Liver (tissue), 9 donors: ENCODE data around the gene PRCC. TPM values are rescaled to one million over a fixed set of nuclear protein-coding genes. Genes with fewer than 3 reads are reported as not detected.

ENCODE experiments used
- DNase-seq: peaks from one replicate; pipeline ENCODE4 v3.0.0-alpha.2; 2017; ENCODE audit warnings: low spot score
- H3K27ac ChIP-seq, 2 donors: one replicate each; pipeline ENCODE4 v1.7.0; 2013; ENCODE audit warnings: inconsistent platforms in 2 of 2, low read length in 2 of 2, control low read depth in 1 of 2, low read depth in 1 of 2, mild to moderate bottlenecking in 1 of 2
- H3K27me3 ChIP-seq, 4 donors: one replicate each; pipeline versions ENCODE4 v1.6.1 to v1.7.0; 2013; ENCODE audit warnings: low read length in 3 of 4, inconsistent platforms in 1 of 4, mild to moderate bottlenecking in 1 of 4, moderate library complexity in 1 of 4; ENCODE audit not compliant: control insufficient read depth in 4 of 4, insufficient read depth in 4 of 4
- H3K36me3 ChIP-seq, 4 donors: one replicate each; pipeline versions ENCODE4 v1.6.1 to v1.7.0; 2013; ENCODE audit warnings: low read length in 3 of 4, mild to moderate bottlenecking in 3 of 4, low read depth in 1 of 4, moderate library complexity in 1 of 4; ENCODE audit not compliant: control insufficient read depth in 4 of 4, insufficient read depth in 3 of 4
- H3K4me1 ChIP-seq, 4 donors: one replicate each; pipeline versions ENCODE4 v1.6.1 to v1.7.0; 2013; ENCODE audit warnings: low read length in 3 of 4, mild to moderate bottlenecking in 3 of 4, moderate library complexity in 1 of 4; ENCODE audit not compliant: control insufficient read depth in 4 of 4, insufficient read depth in 4 of 4
- H3K4me3 ChIP-seq, 3 donors: one replicate each; pipeline versions ENCODE4 v1.6.1 to v1.7.0; 2013; ENCODE audit warnings: low read length in 3 of 3, control low read depth in 1 of 3, low read depth in 1 of 3, mild to moderate bottlenecking in 1 of 3
- H3K9ac ChIP-seq, 2 donors: one replicate each; pipeline ENCODE4 v1.7.0; 2013; ENCODE audit warnings: low read length in 2 of 2, mild to moderate bottlenecking in 2 of 2, moderate library complexity in 2 of 2, control low read depth in 1 of 2, low read depth in 1 of 2
- H3K9me3 ChIP-seq, 4 donors: one replicate each; pipeline versions ENCODE4 v1.6.1 to v1.7.0; 2013; ENCODE audit warnings: low read length in 3 of 4; ENCODE audit not compliant: control insufficient read depth in 4 of 4
- CTCF ChIP-seq: fragments of 150-350 bp; IDR thresholded peaks from 2 replicates; pipeline ENCODE4 v1.5.1; 2017; ENCODE audit warnings: improper control_type of control experiment, low read depth, low read length; ENCODE audit not compliant: missing input control
- FOXA1 ChIP-seq: IDR thresholded peaks from 2 replicates; pipeline ENCODE4 v1.6.1; 2016; ENCODE audit warnings: antibody characterized with exemption
- FOXA2 ChIP-seq: IDR thresholded peaks from 2 replicates; pipeline ENCODE4 v1.6.1; 2016; ENCODE audit warnings: antibody characterized with exemption
- GABPA ChIP-seq, 2 donors: IDR thresholded peaks in 1 of 2; conservative IDR thresholded peaks in 1 of 2; 2 replicates each; pipeline ENCODE4 v1.6.1; 2016; ENCODE audit warnings: antibody characterized with exemption in 2 of 2, mild to moderate bottlenecking in 1 of 2, moderate library complexity in 1 of 2
- HNF4G ChIP-seq: IDR thresholded peaks from 2 replicates; pipeline ENCODE4 v1.6.1; 2016; ENCODE audit warnings: antibody characterized with exemption
- JUND ChIP-seq, 2 donors: IDR thresholded peaks; 2 replicates each; pipeline ENCODE4 v1.6.1; 2016; ENCODE audit warnings: antibody characterized with exemption in 2 of 2
- REST ChIP-seq: IDR thresholded peaks from 2 replicates; pipeline ENCODE4 v1.6.1; 2016; ENCODE audit warnings: antibody characterized with exemption, mild to moderate bottlenecking
- RXRA ChIP-seq, 2 donors: IDR thresholded peaks; 2 replicates each; pipeline ENCODE4 v1.6.1; 2017 to 2018; ENCODE audit warnings: antibody characterized with exemption in 2 of 2, mild to moderate bottlenecking in 1 of 2
- SP1 ChIP-seq: IDR thresholded peaks from 2 replicates; pipeline ENCODE4 v1.6.1; 2018; ENCODE audit warnings: antibody characterized with exemption, mild to moderate bottlenecking
- ZBTB33 ChIP-seq: IDR thresholded peaks from 2 replicates; pipeline ENCODE4 v1.6.1; 2016; ENCODE audit warnings: antibody characterized with exemption
- WGBS: extraction: QIAGEN DNeasy Blood & Tissue Kit; methylation state at CpG from one replicate; pipeline ENCODE4 v1.1.7; 2013; 5-methylcytosine and 5-hydroxymethylcytosine counted together
- polyA plus RNA-seq, 2 donors: library from polyadenylated mRNA; stranded (reverse) in 1 of 2; unstranded in 1 of 2; fragments of 200-250 nt in 1 of 2; fragments of >200 nt in 1 of 2; fragmentation: Nextera tagmentation in 1 of 2; extraction: Ambion mirVana in 1 of 2; gene quantifications; one replicate each; pipeline versions ENCODE4 v1.2.1 to v1.2.3, GENCODE V29; 2013 to 2015
- total RNA-seq, 2 donors: library from RNA; depleted of rRNA; stranded (reverse); fragments of >200 nt; gene quantifications; one replicate each; pipeline ENCODE4 v1.2.3, GENCODE V29; 2014
- donor health status: healthy.
- donor health status: healthy.
- donor health status: healthy.
- donor health status: healthy.
- donor health status: healthy.

PRCC gene
- total and polyA plus RNA-seq, 4 donors, result 8.8 to 19.3 (median 14.3) TPM

GRCh38 chr1:156808186-156809030 is 41.1 kb downstream of the PRCC start:
- WGBS, result 91% methylated on average over 16 of the region's 16 CpGs
- Histone ChIP-seq H3K4me1 (peaks cover 0 to 6% (median under 1%) of the 10 kb centered on the region in 4 donors), H3K27me3 (no peaks in the 10 kb centered on the region), H3K9ac (no peak overlapping the region), H3K36me3 (no peaks in the 10 kb centered on the region), H3K27ac (no peak overlapping the region), H3K4me3 (no peak overlapping the region), H3K9me3 (no peaks in the 10 kb centered on the region)
- no peak for DNase-seq
- TF ChIP-seq FOXA2 (no peak), RXRA (IDR thresholded peaks at IDR 0.05) (no peak), CTCF (no peak), HNF4G (no peak), ZBTB33 (no peak)

GRCh38 chr1:156809281-156809680 is 41.9 kb downstream of the PRCC start:
- no peak for TF ChIP-seq SP1
- no peak for TF ChIP-seq RXRA (IDR thresholded peaks at IDR 0.05)
- no peak for TF ChIP-seq FOXA2
- no peak for TF ChIP-seq FOXA1
- TF ChIP-seq GABPA (IDR thresholded peaks at IDR 0.05 in 1 of 2, conservative IDR thresholded peaks at IDR 0.05 in 1 of 2), result no peak
- no peak for TF ChIP-seq REST
- TF ChIP-seq JUND (IDR thresholded peaks at IDR 0.05), result no peak
- TF ChIP-seq CTCF, result no peak
- no peak for TF ChIP-seq HNF4G
- TF ChIP-seq ZBTB33, result no peak
- no peaks in the 10 kb centered on the region for H3K27me3 ChIP-seq
- 94% methylated on average over 10 of the region's 10 CpGs for WGBS
- DNase-seq, result no peak
- H3K9ac ChIP-seq, result no peak overlapping the region
- no peaks in the 10 kb centered on the region for H3K9me3 ChIP-seq
- H3K36me3 ChIP-seq, result no peaks in the 10 kb centered on the region
- H3K4me3 ChIP-seq, result no peak overlapping the region
- H3K27ac ChIP-seq, result no peak overlapping the region
- H3K4me1 ChIP-seq, result peaks cover 3 to 13% (median 6%) of the 10 kb centered on the region in 4 donors
